HepG2 (cell line): ENCODE measurements around the gene C1QBP. TPM values are rescaled to one million over a fixed set of nuclear protein-coding genes. Genes with fewer than 3 reads are reported as not detected.

Source experiments
- DNMT1 ChIP-seq: sonication (generic); formaldehyde crosslinking; IDR thresholded peaks from 2 replicates; pipeline ENCODE4 v1.5.1; 2020; ENCODE audit warnings: mild to moderate bottlenecking, missing genetic modification reagents
- FOXA3 ChIP-seq: IDR thresholded peaks from 2 replicates; pipeline ENCODE4 v1.6.1; 2016; ENCODE audit warnings: missing genetic modification reagents, missing compliant biosample characterization
- FOXP4 ChIP-seq: sonication (generic); formaldehyde crosslinking; IDR thresholded peaks from 2 replicates; pipeline ENCODE4 v1.4.0; 2020; ENCODE audit warnings: missing genetic modification reagents
- MIER3 ChIP-seq: IDR thresholded peaks from 2 replicates; pipeline ENCODE4 v1.6.1; 2016; ENCODE audit warnings: missing compliant biosample characterization, borderline replicate concordance
- SSRP1 ChIP-seq: IDR thresholded peaks from 2 replicates; pipeline ENCODE4 v1.6.1; 2016; ENCODE audit warnings: control low read depth
- SUZ12 ChIP-seq: fragments of 150-350 bp; IDR thresholded peaks from 2 replicates; pipeline ENCODE4 v1.6.1; 2014; ENCODE audit warnings: low read depth, low read length
- ZIK1 ChIP-seq: sonication (generic); formaldehyde crosslinking; IDR thresholded peaks from 2 replicates; pipeline ENCODE4 v1.5.0; 2020; ENCODE audit warnings: mild to moderate bottlenecking, low read depth, missing genetic modification reagents, borderline replicate concordance
- ZNF329 ChIP-seq: sonication (generic); formaldehyde crosslinking; IDR thresholded peaks from 2 replicates; pipeline ENCODE4 v1.9.0; 2021; ENCODE audit warnings: low read depth, mild to moderate bottlenecking, missing genetic modification reagents
- ZNF501 ChIP-seq: sonication (generic); formaldehyde crosslinking; IDR thresholded peaks from 2 replicates; pipeline ENCODE4 v1.5.1; 2020; ENCODE audit warnings: mild to moderate bottlenecking, moderate library complexity, missing genetic modification reagents
- ZNF510 ChIP-seq: sonication (generic); formaldehyde crosslinking; IDR thresholded peaks from 2 replicates; pipeline ENCODE4 v1.4.0; 2020; ENCODE audit warnings: low read depth, mild to moderate bottlenecking, missing genetic modification reagents
- ZNF790 ChIP-seq: sonication (generic); formaldehyde crosslinking; IDR thresholded peaks from 2 replicates; pipeline ENCODE4 v1.8.0; 2022; ENCODE audit warnings: missing genetic modification reagents, mild to moderate bottlenecking, borderline replicate concordance
- ZNF841 ChIP-seq: sonication (generic); formaldehyde crosslinking; IDR thresholded peaks from 2 replicates; pipeline ENCODE4 v1.8.1; 2023; ENCODE audit warnings: missing genetic modification reagents, borderline replicate concordance
- polyA plus RNA-seq, 8 experiments: library from polyadenylated mRNA; depleted of rRNA in 3 of 8; stranded (reverse) in 7 of 8; unstranded in 1 of 8; fragments of >200 nt; fragmentation: Illumina TruSeq in 4 of 8; extraction: Trizol in 4 of 8; gene quantifications; 2 replicates each; pipeline versions ENCODE4 v1.2.1 to v1.2.3, GENCODE V29; 2011 to 2016; ENCODE audit warnings: low read depth in 4 of 8, missing spikeins in 1 of 8, mixed read lengths in 1 of 8; ENCODE audit not compliant: insufficient read depth in 1 of 8
- total RNA-seq, 5 experiments: library from RNA; depleted of rRNA; stranded (reverse); fragments of >200 nt; fragmentation: Illumina TruSeq; extraction: Trizol; gene quantifications; 2 replicates each; pipeline ENCODE4 v1.2.3, GENCODE V29; 2016; ENCODE audit warnings: low read depth in 1 of 5
- TF ChIP-seq, protein P1 (sequence below): sonication (generic); formaldehyde crosslinking; IDR thresholded peaks from 2 replicates; pipeline ENCODE4 v1.4.0; 2020; ENCODE audit warnings: missing genetic modification reagents, borderline replicate concordance
- TF ChIP-seq, protein P2 (sequence below): sonication (generic); formaldehyde crosslinking; IDR thresholded peaks from 2 replicates; pipeline ENCODE4 v1.8.1; 2023; ENCODE audit warnings: mild to moderate bottlenecking, inconsistent platforms, moderate library complexity, missing genetic modification reagents, borderline replicate concordance
- TF ChIP-seq, protein P3 (sequence below): sonication (generic); formaldehyde crosslinking; IDR thresholded peaks from 2 replicates; pipeline ENCODE4 v1.4.0; 2020; ENCODE audit warnings: missing genetic modification reagents
- TF ChIP-seq, protein P4 (sequence below): sonication (generic); formaldehyde crosslinking; IDR thresholded peaks from 2 replicates; pipeline ENCODE4; 2020; ENCODE audit warnings: missing genetic modification reagents, mild to moderate bottlenecking, borderline replicate concordance

C1QBP gene
- total and polyA plus RNA-seq, 2 of the 13 experiments (the other 11 are each of a cell fraction or from before 2014, with no cell fraction given), result 219 to 680 TPM

DNA sequence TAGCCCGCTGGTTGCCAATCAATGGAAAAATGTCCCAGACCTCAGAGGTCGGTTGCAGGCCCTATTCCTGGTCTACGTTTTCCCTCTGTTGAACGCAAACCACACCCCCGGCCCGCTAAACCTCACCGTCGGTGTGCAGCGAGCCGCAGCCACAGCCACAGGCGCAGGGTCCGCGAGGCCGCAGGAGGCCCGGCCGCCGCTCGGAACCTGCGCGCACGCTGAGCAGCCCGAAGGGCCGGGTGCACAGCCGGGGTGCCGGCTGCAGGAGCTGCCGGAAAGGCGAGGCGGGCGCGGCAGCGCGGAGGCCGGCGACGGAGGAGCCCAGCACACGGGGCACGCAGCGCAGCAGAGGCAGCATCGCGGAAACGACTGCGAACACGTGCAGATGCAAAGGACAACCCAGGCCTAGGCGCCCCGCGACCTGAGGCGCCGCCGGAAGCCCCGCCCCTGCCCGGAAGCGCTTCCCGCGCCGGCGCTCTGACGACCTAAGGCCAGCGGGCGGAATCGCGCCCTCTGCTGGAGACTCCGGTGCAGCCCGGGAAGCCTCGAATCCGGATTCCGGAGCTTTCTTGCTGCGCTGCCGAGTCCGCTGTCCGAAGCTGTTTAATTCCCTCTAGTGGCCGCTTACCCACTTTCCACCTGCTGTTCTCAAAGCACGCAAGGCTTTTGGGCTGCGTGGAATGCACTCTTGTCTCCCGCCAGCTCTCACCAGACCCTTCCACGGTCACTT, at the start of gene C1QBP (continued):
- TF ChIP-seq, protein P1, sequence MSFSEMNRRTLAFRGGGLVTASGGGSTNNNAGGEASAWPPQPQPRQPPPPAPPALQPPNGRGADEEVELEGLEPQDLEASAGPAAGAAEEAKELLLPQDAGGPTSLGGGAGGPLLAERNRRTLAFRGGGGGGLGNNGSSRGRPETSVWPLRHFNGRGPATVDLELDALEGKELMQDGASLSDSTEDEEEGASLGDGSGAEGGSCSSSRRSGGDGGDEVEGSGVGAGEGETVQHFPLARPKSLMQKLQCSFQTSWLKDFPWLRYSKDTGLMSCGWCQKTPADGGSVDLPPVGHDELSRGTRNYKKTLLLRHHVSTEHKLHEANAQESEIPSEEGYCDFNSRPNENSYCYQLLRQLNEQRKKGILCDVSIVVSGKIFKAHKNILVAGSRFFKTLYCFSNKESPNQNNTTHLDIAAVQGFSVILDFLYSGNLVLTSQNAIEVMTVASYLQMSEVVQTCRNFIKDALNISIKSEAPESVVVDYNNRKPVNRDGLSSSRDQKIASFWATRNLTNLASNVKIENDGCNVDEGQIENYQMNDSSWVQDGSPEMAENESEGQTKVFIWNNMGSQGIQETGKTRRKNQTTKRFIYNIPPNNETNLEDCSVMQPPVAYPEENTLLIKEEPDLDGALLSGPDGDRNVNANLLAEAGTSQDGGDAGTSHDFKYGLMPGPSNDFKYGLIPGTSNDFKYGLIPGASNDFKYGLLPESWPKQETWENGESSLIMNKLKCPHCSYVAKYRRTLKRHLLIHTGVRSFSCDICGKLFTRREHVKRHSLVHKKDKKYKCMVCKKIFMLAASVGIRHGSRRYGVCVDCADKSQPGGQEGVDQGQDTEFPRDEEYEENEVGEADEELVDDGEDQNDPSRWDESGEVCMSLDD (CRISPR knock-in tag), result peak; percentile 74; the same call in 1 of the 2 replicates
- TF ChIP-seq ZNF510 (CRISPR knock-in tag) (peak; percentile 38; the same call in 1 of the 2 replicates), SUZ12 (no peak), ZNF501 (peak; percentile 87), ZNF841 (peak; percentile 87), ZNF790 (peak; percentile 98; the same call in 1 of the 2 replicates), ZIK1 (CRISPR knock-in tag) (peak; percentile 79), FOXA3 (CRISPR knock-in tag) (peak; percentile 42; the same call in 1 of the 2 replicates), ZNF329 (no peak; the same call in 1 of the 2 replicates), FOXP4 (peak; percentile 46; the same call in 1 of the 2 replicates), DNMT1 (CRISPR knock-in tag) (peak; percentile 84; the same call in 1 of the 2 replicates), MIER3 (CRISPR knock-in tag) (peak; percentile 57; the same call in 1 of the 2 replicates), SSRP1 (CRISPR knock-in tag) (no peak)
- TF ChIP-seq, protein P2, sequence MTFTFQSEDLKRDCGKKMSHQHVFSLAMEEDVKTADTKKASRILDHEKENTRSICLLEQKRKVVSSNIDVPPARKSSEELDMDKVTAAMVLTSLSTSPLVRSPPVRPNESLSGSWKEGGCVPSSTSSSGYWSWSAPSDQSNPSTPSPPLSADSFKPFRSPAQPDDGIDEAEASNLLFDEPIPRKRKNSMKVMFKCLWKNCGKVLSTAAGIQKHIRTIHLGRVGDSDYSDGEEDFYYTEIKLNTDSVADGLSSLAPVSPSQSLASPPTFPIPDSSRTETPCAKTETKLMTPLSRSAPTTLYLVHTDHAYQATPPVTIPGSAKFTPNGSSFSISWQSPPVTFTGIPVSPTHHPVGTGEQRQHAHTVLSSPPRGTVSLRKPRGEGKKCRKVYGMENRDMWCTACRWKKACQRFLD (CRISPR knock-in tag), result peak; percentile 76
- TF ChIP-seq, protein P3, sequence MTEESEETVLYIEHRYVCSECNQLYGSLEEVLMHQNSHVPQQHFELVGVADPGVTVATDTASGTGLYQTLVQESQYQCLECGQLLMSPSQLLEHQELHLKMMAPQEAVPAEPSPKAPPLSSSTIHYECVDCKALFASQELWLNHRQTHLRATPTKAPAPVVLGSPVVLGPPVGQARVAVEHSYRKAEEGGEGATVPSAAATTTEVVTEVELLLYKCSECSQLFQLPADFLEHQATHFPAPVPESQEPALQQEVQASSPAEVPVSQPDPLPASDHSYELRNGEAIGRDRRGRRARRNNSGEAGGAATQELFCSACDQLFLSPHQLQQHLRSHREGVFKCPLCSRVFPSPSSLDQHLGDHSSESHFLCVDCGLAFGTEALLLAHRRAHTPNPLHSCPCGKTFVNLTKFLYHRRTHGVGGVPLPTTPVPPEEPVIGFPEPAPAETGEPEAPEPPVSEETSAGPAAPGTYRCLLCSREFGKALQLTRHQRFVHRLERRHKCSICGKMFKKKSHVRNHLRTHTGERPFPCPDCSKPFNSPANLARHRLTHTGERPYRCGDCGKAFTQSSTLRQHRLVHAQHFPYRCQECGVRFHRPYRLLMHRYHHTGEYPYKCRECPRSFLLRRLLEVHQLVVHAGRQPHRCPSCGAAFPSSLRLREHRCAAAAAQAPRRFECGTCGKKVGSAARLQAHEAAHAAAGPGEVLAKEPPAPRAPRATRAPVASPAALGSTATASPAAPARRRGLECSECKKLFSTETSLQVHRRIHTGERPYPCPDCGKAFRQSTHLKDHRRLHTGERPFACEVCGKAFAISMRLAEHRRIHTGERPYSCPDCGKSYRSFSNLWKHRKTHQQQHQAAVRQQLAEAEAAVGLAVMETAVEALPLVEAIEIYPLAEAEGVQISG (CRISPR knock-in tag), result peak; percentile 99
- TF ChIP-seq, protein P4, sequence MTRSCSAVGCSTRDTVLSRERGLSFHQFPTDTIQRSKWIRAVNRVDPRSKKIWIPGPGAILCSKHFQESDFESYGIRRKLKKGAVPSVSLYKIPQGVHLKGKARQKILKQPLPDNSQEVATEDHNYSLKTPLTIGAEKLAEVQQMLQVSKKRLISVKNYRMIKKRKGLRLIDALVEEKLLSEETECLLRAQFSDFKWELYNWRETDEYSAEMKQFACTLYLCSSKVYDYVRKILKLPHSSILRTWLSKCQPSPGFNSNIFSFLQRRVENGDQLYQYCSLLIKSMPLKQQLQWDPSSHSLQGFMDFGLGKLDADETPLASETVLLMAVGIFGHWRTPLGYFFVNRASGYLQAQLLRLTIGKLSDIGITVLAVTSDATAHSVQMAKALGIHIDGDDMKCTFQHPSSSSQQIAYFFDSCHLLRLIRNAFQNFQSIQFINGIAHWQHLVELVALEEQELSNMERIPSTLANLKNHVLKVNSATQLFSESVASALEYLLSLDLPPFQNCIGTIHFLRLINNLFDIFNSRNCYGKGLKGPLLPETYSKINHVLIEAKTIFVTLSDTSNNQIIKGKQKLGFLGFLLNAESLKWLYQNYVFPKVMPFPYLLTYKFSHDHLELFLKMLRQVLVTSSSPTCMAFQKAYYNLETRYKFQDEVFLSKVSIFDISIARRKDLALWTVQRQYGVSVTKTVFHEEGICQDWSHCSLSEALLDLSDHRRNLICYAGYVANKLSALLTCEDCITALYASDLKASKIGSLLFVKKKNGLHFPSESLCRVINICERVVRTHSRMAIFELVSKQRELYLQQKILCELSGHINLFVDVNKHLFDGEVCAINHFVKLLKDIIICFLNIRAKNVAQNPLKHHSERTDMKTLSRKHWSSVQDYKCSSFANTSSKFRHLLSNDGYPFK (CRISPR knock-in tag), result peak; percentile 64; the same call in 1 of the 2 replicates
